SK-N-SH (cell line): ENCODE measurements around the gene MAN1B1.

ENCODE experiments used
- CTCF ChIP-seq: fragments of 200-600 bp; sonication (generic); IDR thresholded peaks from 2 replicates; pipeline ENCODE4 v1.6.1; 2017; ENCODE audit warnings: antibody characterized with exemption, mild to moderate bottlenecking, moderate library complexity
- EZH2phosphoT487 ChIP-seq: fragments of 200-600 bp; sonication (generic); IDR thresholded peaks from 2 replicates; pipeline ENCODE4 v1.6.1; 2017; ENCODE audit warnings: low read depth, mixed run types, mild to moderate bottlenecking, antibody characterized with exemption, moderate library complexity, borderline replicate concordance
- GATA2 ChIP-seq: sonication (generic); formaldehyde crosslinking; IDR thresholded peaks from 2 replicates; pipeline ENCODE4 v1.5.0; 2020; ENCODE audit warnings: mild to moderate bottlenecking, missing genetic modification reagents
- RFX5 ChIP-seq: IDR thresholded peaks from 2 replicates; pipeline ENCODE4 v1.6.1; 2012; ENCODE audit warnings: mild to moderate bottlenecking, improper control_type of control experiment, low read length
- SMC3 ChIP-seq: IDR thresholded peaks from 2 replicates; pipeline ENCODE4 v1.6.1; 2012; ENCODE audit warnings: low read depth, low read length, improper control_type of control experiment
- YY1 ChIP-seq: IDR thresholded peaks from 2 replicates; pipeline ENCODE4 v1.4.0; 2012; ENCODE audit warnings: low read depth, mild to moderate bottlenecking
- TF ChIP-seq, protein P1 (sequence below): IDR thresholded peaks from 2 replicates; pipeline ENCODE4 v1.4.0; 2012; ENCODE audit warnings: low read depth, borderline replicate concordance

DNA sequence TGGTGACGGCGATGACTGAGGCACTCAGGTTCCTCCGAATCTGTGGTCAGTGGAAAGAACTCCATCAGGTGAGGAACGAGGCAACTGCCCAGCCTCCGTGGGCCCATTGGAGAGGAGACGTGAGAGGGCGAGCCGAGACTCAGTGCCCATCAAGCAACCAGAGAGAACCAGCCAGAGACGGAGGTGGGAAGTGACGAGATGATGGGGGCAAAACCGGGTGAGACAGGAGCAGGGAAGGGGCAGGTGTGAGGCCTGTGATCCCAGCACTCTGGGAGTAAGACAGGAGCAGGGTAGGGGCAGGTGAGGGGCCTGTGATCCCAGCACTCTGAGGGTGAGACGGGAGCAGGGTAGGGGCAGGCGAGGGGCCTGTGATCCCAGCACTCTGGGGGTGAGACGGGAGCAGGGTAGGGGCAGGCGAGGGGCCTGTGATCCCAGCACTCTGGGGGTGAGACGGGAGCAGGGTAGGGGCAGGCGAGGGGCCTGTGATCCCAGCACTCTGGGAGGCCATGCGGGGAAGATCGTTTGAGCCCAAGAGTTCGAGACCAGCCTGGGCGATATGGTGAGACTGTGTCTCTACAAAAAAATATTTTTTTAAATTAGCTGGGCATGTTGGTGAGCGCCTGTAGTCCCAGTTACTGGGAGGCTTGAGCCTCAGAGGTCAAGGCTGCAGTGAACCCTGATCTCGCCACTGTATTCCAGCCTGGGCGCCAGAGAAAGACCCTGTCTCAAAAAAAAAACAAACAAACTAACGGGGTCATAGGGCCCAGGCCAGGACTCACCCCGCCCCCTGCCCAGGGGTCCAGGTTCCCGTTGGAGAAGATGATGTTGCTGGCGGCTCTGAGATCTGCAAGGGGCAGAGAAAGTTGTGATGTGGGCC is 24.4 kb downstream of the MAN1B1 start:
- no peak for TF ChIP-seq SMC3
- TF ChIP-seq YY1 = no peak
- no peak for TF ChIP-seq RFX5
- no peak for TF ChIP-seq GATA2 (CRISPR knock-in tag)
- TF ChIP-seq EZH2phosphoT487 = no peak
- TF ChIP-seq, protein P1, sequence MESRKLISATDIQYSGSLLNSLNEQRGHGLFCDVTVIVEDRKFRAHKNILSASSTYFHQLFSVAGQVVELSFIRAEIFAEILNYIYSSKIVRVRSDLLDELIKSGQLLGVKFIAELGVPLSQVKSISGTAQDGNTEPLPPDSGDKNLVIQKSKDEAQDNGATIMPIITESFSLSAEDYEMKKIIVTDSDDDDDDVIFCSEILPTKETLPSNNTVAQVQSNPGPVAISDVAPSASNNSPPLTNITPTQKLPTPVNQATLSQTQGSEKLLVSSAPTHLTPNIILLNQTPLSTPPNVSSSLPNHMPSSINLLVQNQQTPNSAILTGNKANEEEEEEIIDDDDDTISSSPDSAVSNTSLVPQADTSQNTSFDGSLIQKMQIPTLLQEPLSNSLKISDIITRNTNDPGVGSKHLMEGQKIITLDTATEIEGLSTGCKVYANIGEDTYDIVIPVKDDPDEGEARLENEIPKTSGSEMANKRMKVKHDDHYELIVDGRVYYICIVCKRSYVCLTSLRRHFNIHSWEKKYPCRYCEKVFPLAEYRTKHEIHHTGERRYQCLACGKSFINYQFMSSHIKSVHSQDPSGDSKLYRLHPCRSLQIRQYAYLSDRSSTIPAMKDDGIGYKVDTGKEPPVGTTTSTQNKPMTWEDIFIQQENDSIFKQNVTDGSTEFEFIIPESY = no peak
- no peak for TF ChIP-seq CTCF
